Body of pancreas (tissue), 4 donors: ENCODE data around the gene C1QTNF9B.

Experiments
- POLR2A ChIP-seq, 3 donors: fragments of 450-650 bp; IDR thresholded peaks; one replicate each; pipeline ENCODE4 v1.6.1; 2016; ENCODE audit warnings: antibody characterized with exemption in 3 of 3, mild to moderate bottlenecking in 2 of 3
- TF ChIP-seq, protein P1 (sequence below), 7 experiments: fragments of 450-650 bp in 4 of 7; fragments of 200-600 bp in 3 of 7; sonication (generic) in 3 of 7; IDR thresholded peaks; one replicate each; pipeline ENCODE4 v1.5.1; 2016 to 2019; ENCODE audit warnings: antibody characterized with exemption in 7 of 7

DNA sequence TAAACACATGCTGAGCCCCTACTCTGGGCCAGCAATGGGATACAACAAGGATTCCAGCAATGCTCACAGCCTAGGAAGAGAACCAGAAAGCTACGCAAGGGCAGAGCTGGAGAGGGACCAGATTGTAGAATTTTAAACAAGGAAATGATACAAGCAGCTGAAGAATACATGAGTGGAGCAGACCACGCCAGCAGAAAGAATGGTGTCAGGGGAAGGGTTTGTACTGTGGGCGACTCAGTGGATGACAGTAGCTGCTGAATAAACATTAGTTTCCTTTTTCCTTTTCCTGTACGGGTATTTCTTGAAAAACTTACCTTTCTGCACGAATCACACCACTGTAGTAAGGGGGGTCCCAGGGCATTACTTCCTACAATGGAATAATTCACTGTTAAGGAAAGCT, 38.8 kb downstream of the C1QTNF9B start:
- TF ChIP-seq, protein P1, sequence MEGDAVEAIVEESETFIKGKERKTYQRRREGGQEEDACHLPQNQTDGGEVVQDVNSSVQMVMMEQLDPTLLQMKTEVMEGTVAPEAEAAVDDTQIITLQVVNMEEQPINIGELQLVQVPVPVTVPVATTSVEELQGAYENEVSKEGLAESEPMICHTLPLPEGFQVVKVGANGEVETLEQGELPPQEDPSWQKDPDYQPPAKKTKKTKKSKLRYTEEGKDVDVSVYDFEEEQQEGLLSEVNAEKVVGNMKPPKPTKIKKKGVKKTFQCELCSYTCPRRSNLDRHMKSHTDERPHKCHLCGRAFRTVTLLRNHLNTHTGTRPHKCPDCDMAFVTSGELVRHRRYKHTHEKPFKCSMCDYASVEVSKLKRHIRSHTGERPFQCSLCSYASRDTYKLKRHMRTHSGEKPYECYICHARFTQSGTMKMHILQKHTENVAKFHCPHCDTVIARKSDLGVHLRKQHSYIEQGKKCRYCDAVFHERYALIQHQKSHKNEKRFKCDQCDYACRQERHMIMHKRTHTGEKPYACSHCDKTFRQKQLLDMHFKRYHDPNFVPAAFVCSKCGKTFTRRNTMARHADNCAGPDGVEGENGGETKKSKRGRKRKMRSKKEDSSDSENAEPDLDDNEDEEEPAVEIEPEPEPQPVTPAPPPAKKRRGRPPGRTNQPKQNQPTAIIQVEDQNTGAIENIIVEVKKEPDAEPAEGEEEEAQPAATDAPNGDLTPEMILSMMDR (IDR thresholded peaks at IDR 0.05), result no peak
- no peak for TF ChIP-seq POLR2A (IDR thresholded peaks at IDR 0.05)
